GM23248 (cell line): Measurements from ENCODE around the gene ADAMTS18.

Experiments used
- EZH2 ChIP-seq: fragments of 200-600 bp; sonication (generic); IDR thresholded peaks from 2 replicates; pipeline ENCODE4 v1.6.1; 2018; ENCODE audit warnings: antibody characterized with exemption, mild to moderate bottlenecking; ENCODE audit not compliant: insufficient read depth, poor library complexity, severe bottlenecking
- EZH2phosphoT487 ChIP-seq: fragments of 200-600 bp; sonication (generic); IDR thresholded peaks from 2 replicates; pipeline ENCODE4 v1.6.1; 2018; ENCODE audit warnings: antibody characterized with exemption, moderate library complexity, mild to moderate bottlenecking, low read depth; ENCODE audit not compliant: insufficient read depth

- TF ChIP-seq EZH2 = no peak
- no peak for TF ChIP-seq EZH2phosphoT487
Observed at GRCh38 chr16:77403732-77404131, 31.1 kb downstream of the ADAMTS18 start.
